Stomach (tissue), 9 donors: ENCODE data around the gene EIF3K. TPM values are rescaled to one million over a fixed set of nuclear protein-coding genes. Genes with fewer than 3 reads are reported as not detected.
A peak's percentile ranks its signal among the peaks of the same experiment; 100 is the strongest.

Experiments used
- DNase-seq, 2 donors: peaks; one replicate each; pipeline versions ENCODE4 v3.0.0 to v3.0.0-alpha.2; 2013 to 2019
- H3K27ac ChIP-seq, 5 donors: fragments of 200-600 bp in 4 of 5; sonication (generic) in 4 of 5; one replicate each; pipeline ENCODE4 v1.5.1; 2013 to 2019; ENCODE audit warnings: mild to moderate bottlenecking in 1 of 5, moderate library complexity in 1 of 5
- H3K27me3 ChIP-seq, 3 donors: fragments of 200-600 bp; sonication (generic); one replicate each; pipeline ENCODE4 v1.5.1; 2017 to 2019; ENCODE audit warnings: mixed run types in 1 of 3
- H3K36me3 ChIP-seq, 4 donors: fragments of 200-600 bp; sonication (generic); 1 replicate in 3 of 4; 2 replicates in 1 of 4; pipeline ENCODE4 v1.5.1; 2016 to 2019
- H3K4me1 ChIP-seq, 4 donors: fragments of 200-600 bp; sonication (generic); one replicate each; pipeline ENCODE4 v1.5.1; 2016 to 2019
- H3K4me3 ChIP-seq, 4 donors: fragments of 200-600 bp; sonication (generic) in 3 of 4; one replicate each; pipeline ENCODE4 v1.5.1; 2016 to 2019; ENCODE audit warnings: mild to moderate bottlenecking in 1 of 4
- H3K9me3 ChIP-seq, 4 donors: fragments of 200-600 bp; sonication (generic); one replicate each; pipeline ENCODE4 v1.5.1; 2016 to 2019
- EP300 ChIP-seq: sonication (generic); formaldehyde crosslinking; IDR thresholded peaks from one replicate; pipeline ENCODE4 v1.6.1; 2017; ENCODE audit warnings: antibody characterized with exemption
- POLR2A ChIP-seq, 4 donors: fragments of 450-650 bp; IDR thresholded peaks; one replicate each; pipeline ENCODE4 v1.6.1; 2016; ENCODE audit warnings: antibody characterized with exemption in 4 of 4, control low read depth in 2 of 4, mild to moderate bottlenecking in 1 of 4, moderate library complexity in 1 of 4
- POLR2AphosphoS5 ChIP-seq, 3 donors: sonication (generic); formaldehyde crosslinking; IDR thresholded peaks; one replicate each; pipeline ENCODE4 v1.6.1; 2016; ENCODE audit warnings: antibody characterized with exemption in 3 of 3
- WGBS, 5 donors: extraction: QIAGEN DNeasy Blood & Tissue Kit in 3 of 5; methylation state at CpG; one replicate each; pipeline versions ENCODE4 v1.1.5 to v1.1.7; 2013 to 2018; 5-methylcytosine and 5-hydroxymethylcytosine counted together
- intact Hi-C: fragments of 100-400 bp; cut with DNase I; formaldehyde crosslinking; loops from one replicate; pipeline ENCODE4 v1.15.1; 2023; ENCODE audit warnings: low total_unique reads
- polyA plus RNA-seq, 3 donors: library from polyadenylated mRNA; stranded (reverse); fragments of 200-250 nt; gene quantifications; one replicate each; pipeline ENCODE4 v1.2.3, GENCODE V29; 2013
- total RNA-seq, 5 donors: library from RNA; depleted of rRNA; stranded (reverse); fragments of >200 nt; gene quantifications; one replicate each; pipeline versions ENCODE4 v1.1.0 to v1.2.3, GENCODE V29; 2014 to 2016
- TF ChIP-seq, protein P1 (sequence below), 7 experiments: fragments of 450-650 bp in 4 of 7; fragments of 200-600 bp in 3 of 7; sonication (generic) in 3 of 7; IDR thresholded peaks; one replicate each; pipeline ENCODE4 v1.5.1; 2016 to 2019; ENCODE audit warnings: antibody characterized with exemption in 7 of 7, control low read depth in 2 of 7, mild to moderate bottlenecking in 1 of 7
- donor health status: healthy with polysubstance abuse.
- donor health status: Bipolar disorder and iron deficiency.
- donor health status: healthy.

The EIF3K gene
- total and polyA plus RNA-seq, 8 donors: 203 to 889 (median 348) TPM

- Histone ChIP-seq H3K4me1 (peaks cover 13 to 18% (median 15%) of the 10 kb centered on the region in 4 donors), H3K9me3 (no peaks in the 10 kb centered on the region), H3K27ac (no peak overlapping the region), H3K4me3 (no peak overlapping the region), H3K36me3 (peaks cover 0 to 2% (median under 1%) of the 10 kb centered on the region in 4 donors), H3K27me3 (no peaks in the 10 kb centered on the region)
- DNase-seq: no peak
- intact Hi-C loops: loop anchor here (10.0 kb wide), 1 partner anchor 230 kb away; the partner anchor contains the start of genes GGN and SPRED3
- 70 to 78% (median 74%) methylated on average over 7 of the region's 7 CpGs for WGBS, 5 donors
- TF ChIP-seq POLR2AphosphoS5 (IDR thresholded peaks at IDR 0.05) (no peak), EP300 (no peak), POLR2A (IDR thresholded peaks at IDR 0.05) (no peak)
- TF ChIP-seq, protein P1, sequence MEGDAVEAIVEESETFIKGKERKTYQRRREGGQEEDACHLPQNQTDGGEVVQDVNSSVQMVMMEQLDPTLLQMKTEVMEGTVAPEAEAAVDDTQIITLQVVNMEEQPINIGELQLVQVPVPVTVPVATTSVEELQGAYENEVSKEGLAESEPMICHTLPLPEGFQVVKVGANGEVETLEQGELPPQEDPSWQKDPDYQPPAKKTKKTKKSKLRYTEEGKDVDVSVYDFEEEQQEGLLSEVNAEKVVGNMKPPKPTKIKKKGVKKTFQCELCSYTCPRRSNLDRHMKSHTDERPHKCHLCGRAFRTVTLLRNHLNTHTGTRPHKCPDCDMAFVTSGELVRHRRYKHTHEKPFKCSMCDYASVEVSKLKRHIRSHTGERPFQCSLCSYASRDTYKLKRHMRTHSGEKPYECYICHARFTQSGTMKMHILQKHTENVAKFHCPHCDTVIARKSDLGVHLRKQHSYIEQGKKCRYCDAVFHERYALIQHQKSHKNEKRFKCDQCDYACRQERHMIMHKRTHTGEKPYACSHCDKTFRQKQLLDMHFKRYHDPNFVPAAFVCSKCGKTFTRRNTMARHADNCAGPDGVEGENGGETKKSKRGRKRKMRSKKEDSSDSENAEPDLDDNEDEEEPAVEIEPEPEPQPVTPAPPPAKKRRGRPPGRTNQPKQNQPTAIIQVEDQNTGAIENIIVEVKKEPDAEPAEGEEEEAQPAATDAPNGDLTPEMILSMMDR (IDR thresholded peaks at IDR 0.05): no peak
These were observed 3.9 kb upstream of the EIF3K start for GRCh38 chr19:38615007-38615581.

DNA sequence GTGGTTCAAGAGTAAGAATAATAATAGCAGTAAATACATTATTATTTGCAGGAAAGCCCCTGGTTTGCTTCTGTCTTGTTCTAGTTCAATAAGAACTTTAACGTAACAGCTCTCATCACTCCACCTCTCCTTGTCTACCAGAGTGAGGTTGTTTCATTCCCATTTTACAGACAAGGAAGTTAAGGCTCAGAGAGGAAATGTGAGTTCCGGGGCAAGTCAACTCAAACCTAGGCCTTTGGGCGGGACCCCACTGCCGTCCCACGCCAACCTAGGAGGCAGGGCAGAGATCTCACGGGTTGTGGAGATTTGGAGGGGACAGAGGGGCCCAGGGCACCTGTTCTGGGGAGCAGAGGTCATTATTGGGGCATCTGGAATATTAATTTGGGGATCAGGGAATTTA is 2.7 kb upstream of the EIF3K start:
- H3K9me3 ChIP-seq: no peaks in the 10 kb centered on the region
- no peak for DNase-seq
- no peak overlapping the region for H3K27ac ChIP-seq
- TF ChIP-seq POLR2A (IDR thresholded peaks at IDR 0.05) (no peak), EP300 (no peak), POLR2AphosphoS5 (IDR thresholded peaks at IDR 0.05) (no peak)
- TF ChIP-seq, protein P1 (IDR thresholded peaks at IDR 0.05): no peak
- 82 to 94% (median 85%) methylated on average over 6 of the region's 6 CpGs for WGBS, 5 donors
- intact Hi-C loops: loop anchor here (10.0 kb wide), 1 partner anchor 231 kb away; the partner anchor contains the start of genes GGN and SPRED3
- H3K4me3 ChIP-seq: no peak overlapping the region
- peaks cover 10 to 13% (median 12%) of the 10 kb centered on the region in 4 donors for H3K36me3 ChIP-seq
- H3K4me1 ChIP-seq: peaks cover 16 to 29% (median 20%) of the 10 kb centered on the region in 4 donors
- no peaks in the 10 kb centered on the region for H3K27me3 ChIP-seq

DNA sequence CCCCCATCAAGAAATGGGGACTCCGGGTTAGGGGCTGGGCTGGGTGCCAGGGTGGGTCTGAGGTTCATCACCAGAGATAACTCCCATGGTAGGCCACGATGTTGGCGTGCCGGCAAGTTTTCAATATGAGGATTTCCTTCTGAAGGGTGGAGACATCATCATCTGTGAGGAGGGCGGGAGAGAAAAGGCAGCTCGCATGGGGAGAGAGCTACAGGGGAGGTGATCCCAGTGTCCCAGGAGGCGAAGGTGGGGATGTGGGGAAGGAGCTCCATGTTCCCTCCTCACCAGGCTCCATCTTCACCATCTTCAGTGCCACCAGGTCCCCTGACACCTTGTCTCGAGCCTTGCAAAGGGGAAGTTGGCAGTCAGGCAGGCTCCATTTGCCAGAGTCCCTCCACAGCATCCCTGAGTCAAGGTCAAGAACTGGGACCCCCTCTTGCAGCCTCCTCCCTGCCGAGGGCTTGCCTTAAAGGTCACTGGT is 1.7 kb upstream of the EIF3K start:
- intact Hi-C loops: loop anchor here (10.0 kb wide), 1 partner anchor 233 kb away; the partner anchor contains the start of genes GGN and SPRED3
- Histone ChIP-seq H3K27me3 (no peaks in the 10 kb centered on the region), H3K9me3 (no peaks in the 10 kb centered on the region), H3K36me3 (peaks cover 20 to 24% (median 22%) of the 10 kb centered on the region in 4 donors), H3K4me1 (peaks cover 16 to 33% (median 20%) of the 10 kb centered on the region in 4 donors), H3K4me3 (peak overlapping the region; percentile 85 to 98 (median 92)), H3K27ac (peak overlapping the region in 3 of 5 donors; percentile 19 to 92 (median 56))
- TF ChIP-seq POLR2A (IDR thresholded peaks at IDR 0.05) (no peak), POLR2AphosphoS5 (IDR thresholded peaks at IDR 0.05) (no peak), EP300 (no peak)
- TF ChIP-seq, protein P1 (IDR thresholded peaks at IDR 0.05): no peak
- no peak for DNase-seq
- WGBS, 5 donors: 62 to 75% (median 70%) methylated on average over 9 of the region's 9 CpGs

- Histone ChIP-seq H3K27ac (peak within 1 kb of the TSS; percentile 62 to 92 (median 90)), H3K36me3 (peaks cover 24 to 30% (median 29%) of the 10 kb centered on the region in 4 donors), H3K4me3 (peak within 1 kb of the TSS; percentile 85 to 98 (median 92)), H3K4me1 (peaks cover 16 to 33% (median 20%) of the 10 kb centered on the region in 4 donors), H3K27me3 (no peaks in the 10 kb centered on the region), H3K9me3 (no peaks in the 10 kb centered on the region)
- 22 to 35% (median 31%) methylated on average over 18 to 28 of the region's 28 CpGs for WGBS, 5 donors
- TF ChIP-seq, protein P1 (IDR thresholded peaks at IDR 0.05): no peak
- TF ChIP-seq POLR2AphosphoS5 (IDR thresholded peaks at IDR 0.05) (no peak), EP300 (no peak), POLR2A (IDR thresholded peaks at IDR 0.05) (no peak)
- peak; percentile 53 to 66 for DNase-seq
- intact Hi-C loops: loop anchor here (10.0 kb wide), 1 partner anchor 233 kb away; the partner anchor contains the start of genes GGN and SPRED3
These were observed 1.0 kb upstream of the EIF3K start, which contains the start of gene MAP4K1 for GRCh38 chr19:38617764-38618589. TSS of gene MAP4K1 (minus strand) at chr19:38617953. CDS start at chr19:38617895, 58 bp downstream.
